GM12878 (cell line): ENCODE data around the gene LRRC61. TPM values are rescaled to one million over a fixed set of nuclear protein-coding genes. Genes with fewer than 3 reads are reported as not detected.
A peak's percentile ranks its signal among the peaks of the same experiment; 100 is the strongest.

Experiments
- ATAC-seq: fragments of 200-7000 bp; cut with Tn5 transposase; 3 replicates; pipeline ENCODE4 v1.9.1; 2020; ENCODE audit warnings: mild to moderate bottlenecking, moderate library complexity
- BruUV-seq: library from RNA; stranded (reverse); fragments of 400-500 nt; replicated peaks from 2 replicates; lab custom pipeline; 2021; lab: Mats Ljungman, UMichigan
- CTCF ChIA-PET: fragments of 300-600 bp; sonication (Branson Sonifier 250); formaldehyde crosslinking; extraction: SDS; loops from one replicate; lab custom pipeline; 2021; ENCODE audit warnings: inconsistent platforms; lab: Yijun Ruan, JAX
- POLR2A ChIA-PET: fragments of 350-600 bp; formaldehyde crosslinking; extraction: SDS; loops from one replicate; lab custom pipeline; 2021; ENCODE audit warnings: inconsistent platforms; lab: Charles Lee
- RAD21 ChIA-PET: fragments of 300-600 bp; sonication (Branson Sonifier 250); formaldehyde crosslinking; loops from one replicate; lab custom pipeline; 2023; ENCODE audit warnings: antibody characterized with exemption; ENCODE audit not compliant: unreplicated experiment; lab: Charles Lee
- SMC1A ChIA-PET: fragments of 300-600 bp; sonication (Branson Sonifier 250); formaldehyde crosslinking; loops from one replicate; lab custom pipeline; 2023; ENCODE audit not compliant: unreplicated experiment, uncharacterized antibody; lab: Charles Lee
- DNase-seq: peaks from one replicate; pipeline ENCODE4 v3.0.0-alpha.2; 2011; ENCODE audit warnings: low read depth, low spot score
- FAIRE-seq: peaks from 3 replicates; lab custom pipeline; 2011; peaks lifted over from hg19 to GRCh38; lab: Jason Lieb, UNC
- H2AFZ ChIP-seq: 2 replicates; pipeline ENCODE4 v1.6.0; 2011; ENCODE audit warnings: low read depth, low read length, control low read depth; ENCODE audit not compliant: control insufficient read depth
- H3K27ac ChIP-seq: 2 replicates; pipeline ENCODE4 v1.5.1; 2011; ENCODE audit warnings: control low read depth; ENCODE audit not compliant: control insufficient read depth, insufficient read depth
- H3K27me3 ChIP-seq, 2 experiments: replicated peaks in 1 of 2; 2 replicates each; pipeline versions ENCODE4 v1.6.0 to v1.6.1; 2011; ENCODE audit warnings: low read length in 1 of 2; ENCODE audit not compliant: control insufficient read depth in 2 of 2, insufficient read depth in 2 of 2
- H3K36me3 ChIP-seq, 2 experiments: 2 replicates each; pipeline ENCODE4 v1.5.1; 2011; ENCODE audit warnings: low read length in 1 of 2; ENCODE audit not compliant: control insufficient read depth in 2 of 2, insufficient read depth in 2 of 2
- H3K4me1 ChIP-seq: 2 replicates; pipeline ENCODE4 v1.6.1; 2011; ENCODE audit warnings: mild to moderate bottlenecking, low read length, moderate library complexity, mixed read lengths; ENCODE audit not compliant: control insufficient read depth, insufficient read depth
- H3K4me2 ChIP-seq: 2 replicates; pipeline ENCODE4 v1.6.0; 2011; ENCODE audit warnings: control low read depth; ENCODE audit not compliant: control insufficient read depth, insufficient read depth
- H3K4me3 ChIP-seq: fragments of 200-600 bp; sonication (generic); 2 replicates; pipeline ENCODE4 v1.5.1; 2016
- H3K79me2 ChIP-seq: 2 replicates; pipeline ENCODE4 v1.6.0; 2011; ENCODE audit warnings: low read length; ENCODE audit not compliant: control insufficient read depth, insufficient read depth
- H3K9ac ChIP-seq: 2 replicates; pipeline ENCODE4 v1.8.0; 2011; ENCODE audit warnings: low read length, control low read depth, mixed read lengths; ENCODE audit not compliant: control insufficient read depth, insufficient read depth
- H3K9me3 ChIP-seq: replicated peaks from 3 replicates; pipeline ENCODE4 v1.5.1; 2011; ENCODE audit warnings: mild to moderate bottlenecking, low read length; ENCODE audit not compliant: control insufficient read depth, insufficient read depth
- H4K20me1 ChIP-seq: 2 replicates; pipeline ENCODE4 v1.6.0; 2011; ENCODE audit not compliant: control insufficient read depth, insufficient read depth
- CHD4 ChIP-seq: fragments of 200-600 bp; sonication (generic); IDR thresholded peaks from 2 replicates; pipeline ENCODE4 v1.6.1; 2016; ENCODE audit warnings: mild to moderate bottlenecking
- CREB1 ChIP-seq: IDR thresholded peaks from 2 replicates; pipeline ENCODE4 v1.6.1; 2012; ENCODE audit warnings: low read depth, mild to moderate bottlenecking, inconsistent platforms
- EED ChIP-seq: sonication (generic); IDR thresholded peaks from 2 replicates; pipeline ENCODE4 v1.6.1; 2016; ENCODE audit warnings: antibody characterized with exemption, low read depth
- FOS ChIP-seq: IDR thresholded peaks from 3 replicates; pipeline ENCODE4 v1.6.1; 2011; ENCODE audit warnings: borderline replicate concordance; ENCODE audit not compliant: insufficient read length; ENCODE audit errors: extremely low read depth
- GABPA ChIP-seq: IDR thresholded peaks from 2 replicates; pipeline ENCODE4 v1.6.1; 2014; ENCODE audit warnings: antibody characterized with exemption, low read depth, mild to moderate bottlenecking, inconsistent platforms
- IKZF1 ChIP-seq: fragments of 450-650 bp; conservative IDR thresholded peaks from 2 replicates; pipeline ENCODE4 v1.6.1; 2017; ENCODE audit warnings: antibody characterized with exemption, mild to moderate bottlenecking
- IKZF2 ChIP-seq, 2 experiments: fragments of 450-650 bp; IDR thresholded peaks; 2 replicates each; pipeline ENCODE4 v1.6.1; 2017; ENCODE audit warnings: mild to moderate bottlenecking in 2 of 2, moderate library complexity in 2 of 2
- MLLT1 ChIP-seq: fragments of 450-650 bp; IDR thresholded peaks from 2 replicates; pipeline ENCODE4 v1.6.1; 2016; ENCODE audit warnings: mild to moderate bottlenecking
- NR2C1 ChIP-seq: fragments of 450-650 bp; IDR thresholded peaks from 2 replicates; pipeline ENCODE4 v1.6.1; 2017; ENCODE audit warnings: antibody characterized with exemption, mild to moderate bottlenecking, moderate library complexity
- NR2F1 ChIP-seq: fragments of 450-650 bp; conservative IDR thresholded peaks from 2 replicates; pipeline ENCODE4 v1.6.1; 2017; ENCODE audit warnings: mild to moderate bottlenecking
- SPI1 ChIP-seq: IDR thresholded peaks from 2 replicates; pipeline ENCODE4 v1.6.1; 2011; ENCODE audit warnings: low read depth, mild to moderate bottlenecking, low read length, moderate library complexity, borderline replicate concordance; ENCODE audit not compliant: insufficient read depth
- WGBS: methylation state at CpG from one replicate; pipeline ENCODE4 v1.1.6; 2016; ENCODE audit warnings: low lambda C conversion rate; ENCODE audit not compliant: insufficient replicate concordance, insufficient coverage; ENCODE audit errors: missing lambda C conversion rate; 5-methylcytosine and 5-hydroxymethylcytosine counted together
- in situ Hi-C: fragments of 300-500 bp; cut with MboI; formaldehyde crosslinking; loops from 9 replicates; pipeline ENCODE4 v1.14.3; 2018; ENCODE audit warnings: mixed read lengths
- intact Hi-C: fragments of 100-400 bp; cut with micrococcal nuclease; formaldehyde crosslinking; loops from one replicate; pipeline ENCODE4 v1.14.2; 2022; ENCODE audit not compliant: unreplicated experiment
- polyA plus RNA-seq, 11 experiments: library from polyadenylated mRNA; depleted of rRNA in 4 of 11; unstranded in 6 of 11; stranded (reverse) in 5 of 11; fragments of >200 nt; fragmentation: Nextera tagmentation in 4 of 11; fragmentation: Illumina TruSeq in 1 of 11; extraction: Ambion mirVana in 4 of 11; extraction: Trizol in 1 of 11; gene quantifications; 1 replicate in 1 of 11; 2 replicates in 10 of 11; pipeline versions ENCODE4 v1.2.1 to v1.2.3, GENCODE V29; 2011 to 2016; ENCODE audit warnings: inconsistent platforms in 2 of 11, missing spikeins in 2 of 11, low read depth in 1 of 11
- total RNA-seq, 4 experiments: library from RNA; depleted of rRNA in 3 of 4; stranded (reverse); fragments of >200 nt in 3 of 4; fragmentation: Illumina TruSeq in 1 of 4; extraction: Trizol in 1 of 4; gene quantifications; 2 replicates each; pipeline versions ENCODE4 v1.2.1 to v1.2.3, GENCODE V29; 2013 to 2021

Gene LRRC61
- total and polyA plus RNA-seq, 10 of the 15 experiments (the other 5 are each of a cell fraction or from before 2014, with no cell fraction given), result 1.4 to 54.2 (median 21.8) TPM

- no peak for FAIRE-seq
- no peak overlapping the region for H2AFZ ChIP-seq
- H3K4me1 ChIP-seq, result peaks cover 13% of the 10 kb centered on the region; the same call in 1 of the 2 replicates
- WGBS, result 94% methylated on average over 12 of the region's 12 CpGs
- peak overlapping the region; percentile 100 for H3K4me2 ChIP-seq
- H3K9me3 ChIP-seq, result no peaks in the 10 kb centered on the region
- no peaks in the 10 kb centered on the region for H3K27me3 ChIP-seq
- H3K9ac ChIP-seq, result peak overlapping the region; percentile 99
- H3K27ac ChIP-seq, result peak overlapping the region; percentile 99
- ChIA-PET RAD21 (interaction anchor here (1.3 kb wide), 1 partner anchor 54 kb away, joined by 4 read pairs; no protein-coding TSS in a partner anchor), CTCF (interaction anchor here (0.9 to 2.3 kb wide), 4 partner anchors 31 to 93 kb away, joined by 3 to 5 read pairs (median 4); no protein-coding TSS in a partner anchor), SMC1A (interaction anchor here (1.0 to 3.4 kb wide), 3 partner anchors 31 to 82 kb away, joined by 3 to 9 read pairs (median 4); no protein-coding TSS in a partner anchor), POLR2A (interaction anchor here (1.4 kb wide), 3 partner anchors 49 to 82 kb away, joined by 3 to 5 read pairs (median 4); no protein-coding TSS in a partner anchor)
- no peak for DNase-seq
- no peak for ATAC-seq
- TF ChIP-seq MLLT1, result peak; percentile 70; the same call in 1 of the 2 replicates
- no peak for TF ChIP-seq GABPA
- 0 out of 2 replicates have a peak, but pooled peaks have one; percentile 25 for TF ChIP-seq EED
- TF ChIP-seq CHD4, result no peak
- peak; percentile 53 for TF ChIP-seq IKZF1
- no peak for TF ChIP-seq FOS
- no peak for TF ChIP-seq CREB1
- TF ChIP-seq IKZF2 (IDR thresholded peaks at IDR 0.05), result peak in 1 of 2 experiments; percentile 39; a peak in 1 of 4 replicates
- TF ChIP-seq NR2F1, result peak; percentile 46; the same call in 1 of the 2 replicates
- TF ChIP-seq SPI1, result peak; percentile 28; the same call in 1 of the 2 replicates
- peak; percentile 42; the same call in 1 of the 2 replicates for TF ChIP-seq NR2C1
- no peaks in the 10 kb centered on the region for H4K20me1 ChIP-seq
- peak overlapping the region; percentile 78 for H3K4me3 ChIP-seq
- in situ Hi-C loops (no loop called here), intact Hi-C loops (loop anchor here (5.0 kb wide), 1 partner anchor 33 kb away; no protein-coding TSS in a partner anchor)
- peaks cover 36% of the 10 kb centered on the region for H3K79me2 ChIP-seq
- H3K36me3 ChIP-seq, result peaks cover 2 to 16% of the 10 kb centered on the region in 2 experiments
- BruUV-seq, result no TSS peak
These were observed 1.3 kb downstream of the LRRC61 start for GRCh38 chr7:150324373-150324961.
